Suprapubic skin (tissue), 4 donors: ENCODE data around the gene SUPT20HL2.

ENCODE experiments used
- CTCF ChIP-seq, 2 donors: fragments of 200-600 bp in 1 of 2; fragments of 450-650 bp in 1 of 2; sonication (generic) in 1 of 2; IDR thresholded peaks; one replicate each; pipeline ENCODE4 v1.5.1; 2016 to 2019; ENCODE audit warnings: antibody characterized with exemption in 2 of 2, mild to moderate bottlenecking in 1 of 2, moderate library complexity in 1 of 2
- EP300 ChIP-seq: sonication (generic); formaldehyde crosslinking; IDR thresholded peaks from one replicate; pipeline ENCODE4 v1.6.1; 2017; ENCODE audit warnings: antibody characterized with exemption
- POLR2AphosphoS5 ChIP-seq, 3 donors: sonication (generic); formaldehyde crosslinking; IDR thresholded peaks; one replicate each; pipeline ENCODE4 v1.6.1; 2017; ENCODE audit warnings: antibody characterized with exemption in 3 of 3

GRCh38 chrX:24262309-24262708 is 51.6 kb downstream of the SUPT20HL2 start:
- TF ChIP-seq CTCF (IDR thresholded peaks at IDR 0.05) (no peak), POLR2AphosphoS5 (IDR thresholded peaks at IDR 0.05) (no peak), EP300 (no peak)
